IPS-20b (cell line): ENCODE measurements around the gene BAG3.

Experiments
- H3K27ac ChIP-seq: one replicate; pipeline ENCODE4 v1.5.1; 2013; ENCODE audit warnings: low read length
- H3K27me3 ChIP-seq: 2 replicates; pipeline ENCODE4 v1.6.1; 2013; ENCODE audit warnings: mild to moderate bottlenecking, low read length, inconsistent platforms; ENCODE audit not compliant: insufficient read depth
- H3K36me3 ChIP-seq: 2 replicates; pipeline ENCODE4 v1.6.1; 2013; ENCODE audit warnings: low read depth, mild to moderate bottlenecking, inconsistent platforms, low read length, moderate library complexity; ENCODE audit not compliant: insufficient read depth
- H3K4me1 ChIP-seq: 2 replicates; pipeline ENCODE4 v1.6.1; 2013; ENCODE audit warnings: mild to moderate bottlenecking, control low read depth, inconsistent platforms, low read length, moderate library complexity; ENCODE audit not compliant: insufficient read depth
- H3K4me3 ChIP-seq: 2 replicates; pipeline ENCODE4 v1.5.1; 2013; ENCODE audit warnings: mild to moderate bottlenecking, low read length, inconsistent platforms
- H3K9ac ChIP-seq: 2 replicates; pipeline ENCODE4 v1.6.1; 2013; ENCODE audit warnings: low read depth, mild to moderate bottlenecking, inconsistent platforms, low read length, moderate library complexity
- H3K9me3 ChIP-seq: 2 replicates; pipeline ENCODE4 v1.6.1; 2013; ENCODE audit warnings: mild to moderate bottlenecking, low read depth, low read length, inconsistent platforms; ENCODE audit not compliant: insufficient read depth

Gene BAG3

DNA sequence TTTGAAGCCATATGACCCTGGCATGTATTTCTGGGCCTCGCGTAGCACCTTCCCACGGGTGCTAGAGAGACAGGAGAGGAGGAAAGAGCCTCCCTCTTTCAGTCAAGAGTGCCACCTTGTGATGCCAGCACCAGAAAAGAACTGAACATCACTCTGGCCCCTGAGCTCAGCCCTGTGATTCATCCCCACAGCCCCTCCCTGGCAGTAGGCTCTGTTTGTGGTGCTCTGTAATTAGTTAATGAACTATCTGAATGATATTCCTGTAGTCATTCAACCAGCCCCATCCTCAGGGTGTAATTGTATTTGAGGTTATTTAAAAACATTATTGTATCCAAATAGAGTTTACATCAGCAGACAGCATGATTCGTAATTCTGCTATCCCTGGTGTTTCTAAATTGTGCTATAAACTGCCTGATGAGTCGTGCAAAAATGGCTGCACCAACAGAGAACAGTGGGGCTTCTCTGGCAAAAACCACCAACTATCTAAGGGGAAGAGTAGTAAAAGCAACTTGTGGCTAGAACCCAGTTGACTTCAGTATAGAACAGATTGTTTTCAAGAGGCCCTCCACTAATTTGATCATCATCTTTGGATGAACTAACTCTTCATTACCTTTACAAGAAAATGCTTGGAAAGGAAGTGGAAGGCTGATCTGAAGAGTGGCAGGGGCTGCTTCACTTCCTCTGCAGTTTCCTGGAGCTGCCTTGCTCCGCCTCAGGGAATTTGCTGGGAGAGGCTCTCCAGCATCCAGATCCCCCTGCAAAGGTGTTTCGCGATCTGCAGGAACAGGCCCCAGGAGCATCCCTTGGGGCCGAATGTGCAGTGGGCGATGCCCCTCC, 30.7 kb upstream of the BAG3 start:
- Histone ChIP-seq H3K27me3 (no peaks in the 10 kb centered on the region), H3K4me3 (no peak overlapping the region), H3K9me3 (no peaks in the 10 kb centered on the region), H3K9ac (no peak overlapping the region), H3K4me1 (no peaks in the 10 kb centered on the region), H3K36me3 (no peaks in the 10 kb centered on the region), H3K27ac (no peak overlapping the region)

DNA sequence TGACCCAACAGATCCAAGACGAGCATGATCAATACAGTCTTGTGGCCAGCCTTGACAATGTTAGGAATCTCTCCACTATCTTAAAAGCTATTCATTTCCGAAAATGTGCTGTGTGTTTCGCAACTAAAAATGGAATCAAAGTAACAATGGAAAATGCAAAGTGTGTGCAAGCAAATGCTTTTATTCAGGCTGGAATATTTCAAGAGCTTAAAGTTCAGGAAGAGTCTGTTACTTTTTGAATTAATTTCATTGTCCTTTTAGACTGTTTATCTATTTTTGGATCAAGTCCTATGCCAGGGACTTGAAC, 30.1 kb upstream of the BAG3 start:
- H3K9ac ChIP-seq, result no peak overlapping the region
- H3K4me1 ChIP-seq, result no peaks in the 10 kb centered on the region
- H3K36me3 ChIP-seq, result no peaks in the 10 kb centered on the region
- no peaks in the 10 kb centered on the region for H3K9me3 ChIP-seq
- no peak overlapping the region for H3K27ac ChIP-seq
- H3K4me3 ChIP-seq, result no peak overlapping the region
- no peaks in the 10 kb centered on the region for H3K27me3 ChIP-seq

GRCh38 chr10:119625570-119626280, 25.5 kb upstream of the BAG3 start:
- Histone ChIP-seq H3K4me3 (no peak overlapping the region), H3K9me3 (no peaks in the 10 kb centered on the region), H3K36me3 (no peaks in the 10 kb centered on the region), H3K27ac (no peak overlapping the region), H3K27me3 (no peaks in the 10 kb centered on the region), H3K4me1 (no peaks in the 10 kb centered on the region), H3K9ac (no peak overlapping the region)

DNA sequence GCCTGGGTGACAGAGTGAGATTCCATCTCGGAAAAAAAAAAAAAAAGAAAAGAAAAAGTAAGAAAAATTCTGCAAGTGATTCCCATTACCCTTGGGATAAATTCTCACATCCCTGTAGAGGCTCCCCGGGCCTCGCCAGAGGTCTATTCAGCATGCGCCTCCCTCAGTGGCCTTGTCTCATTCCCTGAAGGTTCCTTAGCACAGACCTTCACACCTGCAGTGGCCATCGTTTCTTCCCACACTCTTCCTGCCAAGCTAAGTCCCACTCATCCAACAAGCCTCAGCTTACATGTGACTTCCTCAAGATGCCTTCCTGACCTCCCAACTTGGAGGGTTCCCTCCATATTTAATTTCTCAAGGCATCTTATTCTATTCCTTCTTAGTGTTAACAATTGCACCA, 20.9 kb upstream of the BAG3 start:
- Histone ChIP-seq H3K9me3 (no peaks in the 10 kb centered on the region), H3K27me3 (no peaks in the 10 kb centered on the region), H3K36me3 (no peaks in the 10 kb centered on the region), H3K4me1 (no peaks in the 10 kb centered on the region), H3K27ac (no peak overlapping the region), H3K4me3 (no peak overlapping the region), H3K9ac (no peak overlapping the region)

- Histone ChIP-seq H3K9ac (no peak overlapping the region), H3K4me1 (no peaks in the 10 kb centered on the region), H3K27ac (no peak overlapping the region), H3K9me3 (no peaks in the 10 kb centered on the region), H3K4me3 (no peak overlapping the region), H3K36me3 (no peaks in the 10 kb centered on the region), H3K27me3 (no peaks in the 10 kb centered on the region)
These were observed 17.5 kb upstream of the BAG3 start for GRCh38 chr10:119633538-119634218.

GRCh38 chr10:119634219-119634544, 17.0 kb upstream of the BAG3 start:
- no peaks in the 10 kb centered on the region for H3K36me3 ChIP-seq

GRCh38 chr10:119637631-119638030, 13.5 kb upstream of the BAG3 start:
- Histone ChIP-seq H3K27ac (no peak overlapping the region), H3K27me3 (no peaks in the 10 kb centered on the region)

More at GRCh38 chr10:119634219-119634544, 17.0 kb upstream of the BAG3 start:
- no peak overlapping the region for H3K4me3 ChIP-seq
- no peak overlapping the region for H3K9ac ChIP-seq
- no peaks in the 10 kb centered on the region for H3K27me3 ChIP-seq
- no peak overlapping the region for H3K27ac ChIP-seq
- H3K4me1 ChIP-seq, result no peaks in the 10 kb centered on the region
- H3K9me3 ChIP-seq, result no peaks in the 10 kb centered on the region

DNA sequence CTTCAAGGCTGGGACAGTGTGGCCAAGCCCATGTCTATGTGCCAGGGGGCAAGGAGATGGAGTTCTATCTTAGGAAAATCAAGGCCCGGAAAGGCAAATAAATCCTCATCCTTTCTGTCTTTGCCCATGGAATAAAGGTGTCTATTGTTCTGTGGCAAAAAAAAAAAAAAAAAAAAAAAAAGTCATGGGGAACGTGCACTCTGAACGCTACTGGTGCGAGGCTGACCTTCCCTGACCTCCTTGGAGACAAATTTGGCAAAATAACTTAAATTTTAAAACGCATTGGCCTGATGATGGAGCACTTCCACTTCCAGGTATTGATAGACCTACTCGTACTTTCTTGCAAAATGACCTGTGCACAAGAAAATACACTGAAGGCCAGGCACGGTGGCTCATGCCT, 12.2 kb upstream of the BAG3 start:
- Histone ChIP-seq H3K9me3 (no peaks in the 10 kb centered on the region), H3K4me1 (no peaks in the 10 kb centered on the region), H3K4me3 (no peak overlapping the region), H3K27ac (no peak overlapping the region), H3K27me3 (no peaks in the 10 kb centered on the region), H3K36me3 (no peaks in the 10 kb centered on the region), H3K9ac (no peak overlapping the region)

More at GRCh38 chr10:119637631-119638030, 13.5 kb upstream of the BAG3 start:
- Histone ChIP-seq H3K9ac (no peak overlapping the region), H3K4me3 (no peak overlapping the region), H3K36me3 (no peaks in the 10 kb centered on the region), H3K9me3 (no peaks in the 10 kb centered on the region), H3K4me1 (no peaks in the 10 kb centered on the region)

DNA sequence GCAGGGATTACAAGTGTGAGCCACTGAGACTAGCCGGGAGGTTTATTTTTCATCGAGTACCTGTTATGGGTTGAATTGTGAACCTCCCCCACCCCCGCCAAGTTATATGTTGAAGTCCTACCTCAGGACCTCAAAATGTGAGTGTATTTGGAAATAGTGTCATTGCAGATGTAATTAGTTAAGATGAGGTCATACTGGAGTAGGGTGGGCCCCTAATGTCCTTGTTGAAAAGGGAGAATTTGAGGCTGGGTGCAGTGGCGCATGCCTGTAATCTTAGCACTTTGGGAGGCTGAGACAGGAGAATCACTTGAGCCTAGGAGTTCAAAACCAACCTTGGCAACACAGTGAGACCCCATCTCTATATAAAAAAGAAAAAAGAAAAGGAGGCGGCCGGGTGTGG, 10.8 kb upstream of the BAG3 start:
- Histone ChIP-seq H3K9ac (no peak overlapping the region), H3K4me3 (no peak overlapping the region), H3K4me1 (no peaks in the 10 kb centered on the region), H3K27ac (no peak overlapping the region), H3K9me3 (peaks cover 8% of the 10 kb centered on the region; the same call in 1 of the 2 replicates), H3K36me3 (no peaks in the 10 kb centered on the region), H3K27me3 (no peaks in the 10 kb centered on the region)

DNA sequence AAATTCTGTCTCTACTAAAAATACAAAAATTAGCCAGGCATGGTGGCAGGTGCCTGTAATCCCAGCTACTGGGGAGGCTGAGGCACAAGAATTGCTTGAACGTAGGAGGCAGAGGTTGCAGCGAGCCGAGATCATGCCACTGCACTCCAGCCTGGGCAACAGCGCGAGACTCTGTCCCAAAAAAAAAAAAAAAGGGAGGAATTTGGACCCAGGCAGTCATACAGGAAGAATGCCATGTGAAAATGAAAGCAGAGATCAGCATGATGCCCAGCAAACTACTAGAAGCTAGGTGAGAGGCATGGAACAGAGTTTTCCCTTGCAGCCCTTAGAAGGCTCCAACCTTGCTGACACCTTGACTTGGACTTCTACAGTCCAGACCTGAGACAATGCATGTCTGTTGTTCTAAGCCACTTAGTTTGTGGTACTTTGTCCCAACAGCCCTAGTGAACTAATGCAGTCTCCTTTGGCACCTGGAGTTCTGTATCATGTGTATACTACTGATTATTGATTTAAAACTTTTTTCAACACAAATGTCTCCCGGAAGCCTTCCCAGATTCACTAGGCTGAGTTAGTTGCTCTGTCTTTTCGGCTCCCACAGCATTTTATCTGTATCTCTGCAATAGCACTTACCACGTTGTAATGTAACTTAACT, 10.2 kb upstream of the BAG3 start:
- no peak overlapping the region for H3K27ac ChIP-seq
- H3K27me3 ChIP-seq, result no peaks in the 10 kb centered on the region
- no peak overlapping the region for H3K9ac ChIP-seq
- no peaks in the 10 kb centered on the region for H3K36me3 ChIP-seq
- no peak overlapping the region for H3K4me3 ChIP-seq
- peaks cover 8% of the 10 kb centered on the region; the same call in 1 of the 2 replicates for H3K9me3 ChIP-seq
- H3K4me1 ChIP-seq, result no peaks in the 10 kb centered on the region

- Histone ChIP-seq H3K4me1 (no peaks in the 10 kb centered on the region), H3K27me3 (no peaks in the 10 kb centered on the region), H3K36me3 (no peaks in the 10 kb centered on the region), H3K9ac (no peak overlapping the region), H3K27ac (no peak overlapping the region), H3K4me3 (no peak overlapping the region), H3K9me3 (peaks cover 8% of the 10 kb centered on the region; the same call in 1 of the 2 replicates)
These were observed 8.5 kb upstream of the BAG3 start for GRCh38 chr10:119642556-119643111.
